HFF-Myc (cell line): ENCODE results near the gene NRG2.

Experiments
- DNase-seq: peaks from one replicate; pipeline ENCODE4 v3.0.0-alpha.2; 2011; ENCODE audit warnings: low read depth; ENCODE audit errors: extremely low read depth
- H3K4me3 ChIP-seq: replicated peaks from 2 replicates; pipeline ENCODE4 v1.5.1; 2011; ENCODE audit warnings: low read depth, mild to moderate bottlenecking, control low read depth, low read length
- TF ChIP-seq, protein P1 (sequence below): IDR thresholded peaks from 2 replicates; pipeline ENCODE4 v1.5.1; 2012; ENCODE audit warnings: mild to moderate bottlenecking, low read depth, low read length, control low read depth; ENCODE audit errors: missing control alignments

The NRG2 gene

GRCh38 chr5:139951296-139951924 lies 91.7 kb downstream of the NRG2 start:
- DNase-seq: no peak
- no peak overlapping the region for H3K4me3 ChIP-seq
- TF ChIP-seq, protein P1, sequence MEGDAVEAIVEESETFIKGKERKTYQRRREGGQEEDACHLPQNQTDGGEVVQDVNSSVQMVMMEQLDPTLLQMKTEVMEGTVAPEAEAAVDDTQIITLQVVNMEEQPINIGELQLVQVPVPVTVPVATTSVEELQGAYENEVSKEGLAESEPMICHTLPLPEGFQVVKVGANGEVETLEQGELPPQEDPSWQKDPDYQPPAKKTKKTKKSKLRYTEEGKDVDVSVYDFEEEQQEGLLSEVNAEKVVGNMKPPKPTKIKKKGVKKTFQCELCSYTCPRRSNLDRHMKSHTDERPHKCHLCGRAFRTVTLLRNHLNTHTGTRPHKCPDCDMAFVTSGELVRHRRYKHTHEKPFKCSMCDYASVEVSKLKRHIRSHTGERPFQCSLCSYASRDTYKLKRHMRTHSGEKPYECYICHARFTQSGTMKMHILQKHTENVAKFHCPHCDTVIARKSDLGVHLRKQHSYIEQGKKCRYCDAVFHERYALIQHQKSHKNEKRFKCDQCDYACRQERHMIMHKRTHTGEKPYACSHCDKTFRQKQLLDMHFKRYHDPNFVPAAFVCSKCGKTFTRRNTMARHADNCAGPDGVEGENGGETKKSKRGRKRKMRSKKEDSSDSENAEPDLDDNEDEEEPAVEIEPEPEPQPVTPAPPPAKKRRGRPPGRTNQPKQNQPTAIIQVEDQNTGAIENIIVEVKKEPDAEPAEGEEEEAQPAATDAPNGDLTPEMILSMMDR: no peak

GRCh38 chr5:139950436-139950835 lies 92.7 kb downstream of the NRG2 start:
- TF ChIP-seq, protein P1: no peak
- no peak overlapping the region for H3K4me3 ChIP-seq
- DNase-seq: no peak

DNA sequence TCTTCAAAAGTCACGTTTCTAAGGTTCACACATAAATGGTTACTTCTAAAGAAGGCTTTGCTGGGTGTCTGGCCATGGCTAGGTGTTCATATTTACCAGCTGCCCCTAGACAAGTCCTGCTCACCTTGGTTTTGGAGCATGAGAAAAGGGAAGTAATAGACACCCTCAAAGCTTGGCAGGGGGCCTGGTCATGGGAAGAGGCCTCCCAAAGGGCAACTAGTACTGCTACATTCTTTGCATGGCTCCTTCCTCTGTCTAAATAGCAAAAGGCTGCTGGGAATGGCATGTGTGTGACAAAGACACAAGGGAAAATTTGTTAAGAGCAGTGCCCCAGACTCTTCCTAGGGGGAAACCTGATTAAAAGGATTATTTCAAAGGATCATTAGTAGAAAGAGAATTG lies 93.4 kb downstream of the NRG2 start:
- no peak for DNase-seq
- no peak overlapping the region for H3K4me3 ChIP-seq
- TF ChIP-seq, protein P1: no peak

DNA sequence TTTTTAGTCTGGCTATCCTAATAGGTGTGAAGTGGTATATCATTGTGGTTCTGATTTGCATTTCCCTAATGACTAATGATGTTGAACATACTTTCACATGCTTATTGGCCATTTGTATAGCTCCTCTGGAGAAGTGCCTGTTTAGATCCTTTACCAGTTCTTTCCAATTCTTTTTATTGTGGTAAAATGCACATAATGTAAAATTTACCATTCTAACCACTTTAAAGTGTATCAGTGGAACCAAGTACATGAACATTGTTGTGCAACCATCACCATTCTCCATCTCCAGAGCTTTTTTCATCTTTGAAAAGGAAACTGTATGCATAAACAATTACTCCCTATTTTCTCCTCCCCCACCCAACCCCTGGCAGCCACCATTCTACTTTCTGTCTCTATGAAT lies 95.4 kb downstream of the NRG2 start:
- TF ChIP-seq, protein P1: no peak
- H3K4me3 ChIP-seq: no peak overlapping the region
- no peak for DNase-seq

DNA sequence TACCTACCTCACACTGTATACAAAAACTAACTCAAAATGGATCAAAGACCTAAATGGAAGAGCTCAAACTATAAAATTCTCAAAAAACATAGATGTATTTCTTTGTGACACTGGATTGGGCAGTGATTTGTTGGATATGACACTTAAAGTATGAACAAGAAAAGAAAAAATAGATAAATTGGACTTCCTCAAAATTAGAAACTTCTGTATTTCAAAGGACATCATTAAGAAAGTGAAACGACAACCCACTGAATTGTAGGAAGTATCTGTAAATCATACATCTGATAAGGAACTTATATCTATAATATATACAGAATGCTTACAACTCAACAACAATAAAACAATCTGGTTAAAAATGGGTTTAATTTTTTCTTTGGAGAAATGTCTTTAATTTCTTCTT lies 96.7 kb downstream of the NRG2 start:
- TF ChIP-seq, protein P1: no peak
- no peak for DNase-seq
- no peak overlapping the region for H3K4me3 ChIP-seq

- H3K4me3 ChIP-seq: no peak overlapping the region
- TF ChIP-seq, protein P1: no peak
- DNase-seq: no peak
Measured at GRCh38 chr5:139946006-139946405, 97.1 kb downstream of the NRG2 start.

DNA sequence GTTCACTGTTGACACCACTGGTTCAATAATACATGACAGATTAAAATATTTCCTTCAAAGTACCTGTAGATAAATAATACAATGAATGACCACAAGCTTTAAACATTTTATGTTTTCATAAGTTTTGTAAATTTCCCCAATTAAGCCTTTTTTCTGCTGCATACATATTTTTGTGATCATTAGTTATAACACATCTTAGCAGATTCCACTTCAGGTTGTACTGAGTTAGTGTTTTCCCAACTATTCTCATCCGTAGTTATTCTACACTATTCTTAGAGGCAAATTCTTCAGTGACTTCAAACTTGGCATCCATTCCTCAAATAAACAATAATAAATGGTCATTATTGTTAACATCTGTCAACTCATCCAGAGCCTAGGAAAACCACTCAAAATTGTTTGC lies 100.9 kb downstream of the NRG2 start:
- TF ChIP-seq, protein P1: no peak
- H3K4me3 ChIP-seq: no peak overlapping the region
- no peak for DNase-seq
